Right hindlimb (tissue), 1 donor: Measurements from ENCODE around the gene PHETA2.
"Not testable (repeated sequence)": the region's sequence is repeated elsewhere in the genome, so short reads cannot be mapped to it uniquely, and the experiment has no call there.

Experiments
- DNase-seq: peaks from one replicate; pipeline ENCODE4 v3.0.0-alpha.2; 2018

PHETA2 gene

GRCh38 chr22:42070517-42071422 is 3.3 kb upstream of the PHETA2 start, which contains the start of gene NAGA:
Gene NAGA, minus strand, starts transcription at chr22:42070812. Its CDS starts 515 bp downstream, at chr22:42070297.
- peak; percentile 97 for DNase-seq

- not testable (repeated sequence) for DNase-seq
Measured at GRCh38 chr22:42071508-42071907, 2.5 kb upstream of the PHETA2 start.

GRCh38 chr22:42072606-42073330 is 1.3 kb upstream of the PHETA2 start:
- no peak for DNase-seq

GRCh38 chr22:42073621-42074041 is 417 bp upstream of the PHETA2 start:
- no peak for DNase-seq

- DNase-seq, result no peak
Measured at GRCh38 chr22:42074846-42075676, 1.0 kb downstream of the PHETA2 start.

GRCh38 chr22:42076764-42077485 is 2.9 kb downstream of the PHETA2 start:
- no peak for DNase-seq

- no peak for DNase-seq
Measured at GRCh38 chr22:42077486-42078125, 3.6 kb downstream of the PHETA2 start.

- no peak for DNase-seq
Measured at GRCh38 chr22:42078469-42079318, 4.6 kb downstream of the PHETA2 start.

- peak; percentile 99 for DNase-seq
Measured at GRCh38 chr22:42079319-42080251, 5.5 kb downstream of the PHETA2 start, which contains the start of gene SMDT1. Gene SMDT1, plus strand, starts transcription at chr22:42079700. Its CDS starts 69 bp downstream, at chr22:42079769.

- DNase-seq, result peak; percentile 51
Measured at GRCh38 chr22:42080287-42080686, 6.2 kb downstream of the PHETA2 start.

- DNase-seq, result no peak
Measured at GRCh38 chr22:42083119-42083518, 9.1 kb downstream of the PHETA2 start.

- no peak for DNase-seq
Measured at GRCh38 chr22:42084874-42085273, 10.8 kb downstream of the PHETA2 start.

- no peak for DNase-seq
Measured at GRCh38 chr22:42086051-42086450, 12.0 kb downstream of the PHETA2 start.

GRCh38 chr22:42090596-42091454 is 16.8 kb downstream of the PHETA2 start, which contains the start of gene NDUFA6:
Gene NDUFA6, minus strand, starts transcription at chr22:42090772. Its CDS starts 28 bp downstream, at chr22:42090744.
- peak; percentile 99 for DNase-seq

- no peak for DNase-seq
Measured at GRCh38 chr22:42091455-42091782, 17.4 kb downstream of the PHETA2 start.

- DNase-seq, result no peak
Measured at GRCh38 chr22:42101199-42101598, 27.2 kb downstream of the PHETA2 start.

- DNase-seq, result not testable (repeated sequence)
Measured at GRCh38 chr22:42104332-42104860, 30.3 kb downstream of the PHETA2 start.

GRCh38 chr22:42108848-42109247 is 34.8 kb downstream of the PHETA2 start:
- no peak for DNase-seq
